H1 (cell line): ENCODE data around the gene FAR1.

Experiments
- EP300 ChIP-seq, 2 experiments: IDR thresholded peaks; 1 replicate in 1 of 2; 2 replicates in 1 of 2; pipeline ENCODE4 v1.6.1; 2011 to 2012; ENCODE audit warnings: low read depth in 2 of 2, low read length in 2 of 2, mild to moderate bottlenecking in 2 of 2, borderline replicate concordance in 1 of 2, inconsistent platforms in 1 of 2, moderate library complexity in 1 of 2
- EZH2 ChIP-seq: fragments of 200-600 bp; sonication (generic); IDR thresholded peaks from 2 replicates; pipeline ENCODE4 v1.7.1; 2012; ENCODE audit warnings: low read depth, mild to moderate bottlenecking, moderate library complexity, low read length, inconsistent platforms; ENCODE audit not compliant: severe bottlenecking
- MAFK ChIP-seq: IDR thresholded peaks from 2 replicates; pipeline ENCODE4 v1.6.1; 2012; ENCODE audit warnings: low read depth, mild to moderate bottlenecking, improper control_type of control experiment, low read length
- RAD21 ChIP-seq, 2 experiments: IDR thresholded peaks in 1 of 2; conservative IDR thresholded peaks in 1 of 2; 2 replicates each; pipeline ENCODE4 v1.6.1; 2011; ENCODE audit warnings: low read depth in 2 of 2, low read length in 2 of 2, improper control_type of control experiment in 1 of 2, inconsistent platforms in 1 of 2, mild to moderate bottlenecking in 1 of 2, moderate library complexity in 1 of 2
- SP4 ChIP-seq: IDR thresholded peaks from 2 replicates; pipeline ENCODE4 v1.6.1; 2012; ENCODE audit warnings: low read length, inconsistent platforms
- SUZ12 ChIP-seq: fragments of 200-600 bp; sonication (generic); IDR thresholded peaks from 2 replicates; pipeline ENCODE4 v1.6.1; 2012; ENCODE audit warnings: mild to moderate bottlenecking, inconsistent platforms, low read length, moderate library complexity, mixed read lengths
- TF ChIP-seq, protein P1 (sequence below): IDR thresholded peaks from 2 replicates; pipeline ENCODE4 v1.6.1; 2011; ENCODE audit warnings: low read depth, mild to moderate bottlenecking, low read length; ENCODE audit not compliant: insufficient read depth
- TF ChIP-seq, protein P2 (sequence below), 3 experiments: IDR thresholded peaks; 1 replicate in 2 of 3; 2 replicates in 1 of 3; pipeline versions ENCODE4 v1.5.1 to v1.6.1; 2011; ENCODE audit warnings: low read length in 3 of 3, mild to moderate bottlenecking in 3 of 3, inconsistent platforms in 2 of 3, low read depth in 1 of 3, moderate library complexity in 1 of 3; ENCODE audit not compliant: insufficient read depth in 1 of 3; ENCODE audit errors: control extremely low read depth in 1 of 3

DNA sequence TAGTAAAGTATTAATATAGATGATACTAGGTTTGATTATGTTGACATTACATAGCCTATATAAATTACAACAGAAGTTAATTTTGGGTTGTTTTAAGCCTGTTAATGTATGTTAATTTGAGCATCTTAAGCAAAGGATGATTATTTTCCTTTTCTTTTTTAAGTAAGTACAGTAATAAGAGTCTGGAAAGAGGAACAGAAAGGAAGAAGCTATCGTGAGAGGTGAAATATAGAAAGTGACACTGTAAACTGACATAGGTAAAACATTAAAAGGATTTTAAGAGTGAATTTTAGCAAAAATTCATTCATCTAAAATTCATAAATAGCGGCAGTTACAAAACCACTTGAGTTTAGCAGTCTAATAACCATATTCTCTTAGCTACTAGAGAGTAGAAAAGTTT is 45.5 kb downstream of the FAR1 start:
- TF ChIP-seq RAD21 (IDR thresholded peaks at IDR 0.05 in 1 of 2, conservative IDR thresholded peaks at IDR 0.05 in 1 of 2; ENCODE audit: low read depth in 2 of 2, low read length in 2 of 2): no peak
- no peak for TF ChIP-seq SUZ12
- no peak for TF ChIP-seq EZH2
- no peak for TF ChIP-seq EP300 (IDR thresholded peaks at IDR 0.05; ENCODE audit: borderline replicate concordance in 1 of 2, low read depth in 2 of 2, low read length in 2 of 2)
- TF ChIP-seq MAFK: no peak
- TF ChIP-seq SP4: no peak
- TF ChIP-seq, protein P1, sequence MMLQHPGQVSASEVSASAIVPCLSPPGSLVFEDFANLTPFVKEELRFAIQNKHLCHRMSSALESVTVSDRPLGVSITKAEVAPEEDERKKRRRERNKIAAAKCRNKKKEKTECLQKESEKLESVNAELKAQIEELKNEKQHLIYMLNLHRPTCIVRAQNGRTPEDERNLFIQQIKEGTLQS: no peak
- TF ChIP-seq, protein P2, sequence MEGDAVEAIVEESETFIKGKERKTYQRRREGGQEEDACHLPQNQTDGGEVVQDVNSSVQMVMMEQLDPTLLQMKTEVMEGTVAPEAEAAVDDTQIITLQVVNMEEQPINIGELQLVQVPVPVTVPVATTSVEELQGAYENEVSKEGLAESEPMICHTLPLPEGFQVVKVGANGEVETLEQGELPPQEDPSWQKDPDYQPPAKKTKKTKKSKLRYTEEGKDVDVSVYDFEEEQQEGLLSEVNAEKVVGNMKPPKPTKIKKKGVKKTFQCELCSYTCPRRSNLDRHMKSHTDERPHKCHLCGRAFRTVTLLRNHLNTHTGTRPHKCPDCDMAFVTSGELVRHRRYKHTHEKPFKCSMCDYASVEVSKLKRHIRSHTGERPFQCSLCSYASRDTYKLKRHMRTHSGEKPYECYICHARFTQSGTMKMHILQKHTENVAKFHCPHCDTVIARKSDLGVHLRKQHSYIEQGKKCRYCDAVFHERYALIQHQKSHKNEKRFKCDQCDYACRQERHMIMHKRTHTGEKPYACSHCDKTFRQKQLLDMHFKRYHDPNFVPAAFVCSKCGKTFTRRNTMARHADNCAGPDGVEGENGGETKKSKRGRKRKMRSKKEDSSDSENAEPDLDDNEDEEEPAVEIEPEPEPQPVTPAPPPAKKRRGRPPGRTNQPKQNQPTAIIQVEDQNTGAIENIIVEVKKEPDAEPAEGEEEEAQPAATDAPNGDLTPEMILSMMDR (IDR thresholded peaks at IDR 0.05; ENCODE audit: control extremely low read depth in 1 of 3, insufficient read depth in 1 of 3, low read depth in 1 of 3, low read length in 3 of 3): no peak
